Activated effector memory CD4-positive, alpha-beta T cell treated with anti-CD3 and anti-CD28 coated beads, Interleukin-2, amount 50 U/mL, for 16 hours (primary cell): Measurements from ENCODE around the gene ASGR1.
A peak's percentile ranks its signal among the peaks of the same experiment; 100 is the strongest.

Source experiments
- DNase-seq: peaks from one replicate; pipeline ENCODE4 v3.0.0-alpha.2; 2020

ASGR1 gene, protein sequence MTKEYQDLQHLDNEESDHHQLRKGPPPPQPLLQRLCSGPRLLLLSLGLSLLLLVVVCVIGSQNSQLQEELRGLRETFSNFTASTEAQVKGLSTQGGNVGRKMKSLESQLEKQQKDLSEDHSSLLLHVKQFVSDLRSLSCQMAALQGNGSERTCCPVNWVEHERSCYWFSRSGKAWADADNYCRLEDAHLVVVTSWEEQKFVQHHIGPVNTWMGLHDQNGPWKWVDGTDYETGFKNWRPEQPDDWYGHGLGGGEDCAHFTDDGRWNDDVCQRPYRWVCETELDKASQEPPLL

DNA sequence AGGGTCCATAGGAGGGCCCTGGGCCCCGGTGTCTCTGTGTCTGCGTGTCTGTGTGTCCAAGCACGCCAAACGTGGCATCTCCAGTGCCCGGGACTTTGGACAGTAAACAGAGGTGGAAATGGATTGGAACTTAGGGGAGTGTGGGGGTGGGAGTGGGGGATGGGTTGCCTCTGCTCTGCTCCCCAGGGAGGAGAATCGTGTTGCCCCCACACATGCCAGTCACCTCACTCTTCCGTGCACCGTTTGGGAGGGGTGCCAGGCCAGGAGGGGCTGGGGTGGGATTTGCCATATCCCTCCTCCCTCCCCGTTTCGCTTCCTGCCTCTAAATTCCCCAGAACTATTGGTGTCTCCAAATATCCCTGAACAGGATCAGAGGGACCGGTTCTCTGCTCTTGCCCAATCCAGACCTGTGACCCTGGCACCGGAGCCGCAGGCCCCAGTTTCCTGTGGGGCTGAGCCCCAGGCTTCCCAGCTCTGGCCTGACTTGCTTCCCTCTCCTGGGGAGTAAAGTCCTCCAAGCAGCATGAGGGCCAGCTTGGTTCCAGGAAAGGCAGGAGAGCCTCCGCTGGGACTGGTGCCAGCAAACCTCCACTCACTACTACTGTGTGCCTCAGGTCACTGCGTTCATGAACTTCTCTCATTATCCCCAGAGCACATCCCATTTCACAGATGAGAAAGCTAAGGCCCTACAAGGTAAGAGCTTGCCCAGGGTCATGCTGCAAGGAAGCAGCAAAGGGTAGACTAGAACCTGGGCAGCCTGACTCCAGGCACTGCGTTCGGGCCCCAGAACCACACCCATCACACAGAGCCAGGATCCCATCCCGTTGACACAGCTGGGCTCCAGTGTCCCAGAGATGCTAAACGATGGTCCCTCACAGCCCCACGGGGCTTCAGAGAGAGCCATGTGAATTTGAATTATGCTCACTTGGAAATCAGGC lies at the start of gene ASGR1:
TSS of gene ASGR1 (minus strand) at position 54 of the 938 bp plus-strand sequence. CDS start 807 bp downstream, outside the sequence.
- DNase-seq = peak; percentile 58

DNA sequence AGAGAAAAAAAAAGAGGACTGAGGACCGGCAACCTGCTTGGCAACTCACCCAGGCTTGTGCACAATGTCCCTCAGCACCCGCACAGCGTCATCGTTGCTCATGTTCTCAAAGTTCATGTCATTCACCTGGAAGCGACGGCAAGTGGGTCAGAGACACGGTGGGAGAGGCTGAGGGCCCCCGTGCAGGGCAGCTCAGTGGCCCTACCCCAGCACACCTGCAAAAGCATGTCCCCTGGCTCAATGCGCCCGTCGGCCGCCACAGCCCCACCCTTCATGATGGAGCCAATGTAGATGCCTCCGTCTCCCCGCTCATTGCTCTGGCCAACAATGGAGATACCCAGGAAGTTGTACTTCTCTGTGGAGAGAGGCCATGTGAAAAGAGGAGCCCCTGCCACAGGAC lies 49.8 kb upstream of the ASGR1 start:
- DNase-seq = no peak

DNA sequence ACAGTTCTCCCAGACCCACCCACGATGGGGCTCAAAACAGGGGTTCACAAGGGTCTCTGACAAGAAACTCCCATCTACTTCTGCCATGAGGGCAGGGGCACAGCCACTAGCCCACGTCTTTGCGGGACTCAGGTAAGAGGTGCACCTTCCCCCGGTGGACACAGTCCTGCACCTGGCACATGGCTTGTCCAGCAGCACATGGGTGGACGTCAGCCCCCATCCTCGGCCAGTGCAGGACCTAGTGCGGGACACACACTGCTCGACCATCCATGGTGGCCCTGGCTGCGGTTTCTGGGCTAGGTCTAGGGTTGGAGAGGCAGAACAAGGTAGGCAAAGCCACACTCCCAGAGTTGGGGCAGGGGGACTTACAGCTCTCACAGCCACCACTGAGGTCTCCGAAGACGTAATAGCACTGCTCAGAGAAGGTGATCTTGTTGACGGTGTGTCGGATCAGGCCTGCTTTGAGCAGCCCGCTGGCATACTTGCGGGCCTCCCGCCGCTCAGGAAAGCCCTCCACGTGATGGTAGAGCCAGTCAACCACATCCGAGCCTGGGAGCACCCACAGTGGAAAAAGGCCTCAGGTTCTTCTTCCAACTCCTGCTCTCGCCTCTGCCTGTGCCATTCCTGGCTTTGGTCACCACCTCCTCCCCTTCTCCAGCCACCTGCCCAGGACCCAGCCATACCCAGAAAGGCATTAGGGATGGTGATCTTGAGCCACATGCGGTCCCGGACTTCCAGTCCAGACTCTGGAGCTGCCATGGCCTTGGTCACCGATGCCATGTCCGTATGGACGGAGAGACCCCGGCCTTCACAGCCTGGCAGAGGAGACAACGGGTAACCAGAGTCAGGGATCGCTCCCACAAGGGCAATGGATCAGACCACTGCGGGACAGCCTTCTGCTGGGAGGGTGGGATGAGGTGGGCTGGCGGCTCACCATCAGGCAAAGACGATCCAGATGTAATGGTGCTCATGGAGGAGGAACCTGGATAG lies 47.8 kb upstream of the ASGR1 start:
- DNase-seq = no peak

DNA sequence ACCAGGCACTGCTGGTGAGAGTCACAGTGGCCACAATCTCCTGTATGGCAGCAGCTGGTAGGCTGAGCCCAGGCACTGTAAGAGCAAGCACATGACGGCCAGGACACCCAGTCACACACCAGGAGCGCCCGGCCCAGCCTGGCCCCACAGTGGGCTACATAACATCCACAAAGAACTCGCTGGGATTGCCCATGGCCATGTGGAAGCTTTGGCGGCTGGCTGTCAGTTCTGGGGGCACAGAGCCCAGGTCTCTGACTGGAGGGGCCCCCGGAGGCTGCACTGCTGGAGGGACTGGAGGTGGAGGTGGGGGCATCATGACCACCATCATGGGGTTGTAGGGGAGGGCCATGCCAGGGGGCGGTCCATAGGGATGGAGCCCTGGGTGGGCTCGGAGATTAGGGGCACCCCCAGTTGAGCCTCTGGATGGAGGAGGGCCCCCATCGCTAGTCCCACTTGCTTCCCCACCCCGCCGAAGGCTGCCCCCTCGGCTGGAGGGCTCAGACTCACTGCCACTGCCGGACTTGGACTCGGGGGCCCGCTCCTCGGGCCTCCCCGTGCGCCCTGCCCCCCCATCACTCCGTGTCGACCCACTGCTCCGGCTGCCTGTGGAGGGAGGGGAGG lies 46.7 kb upstream of the ASGR1 start:
- DNase-seq = no peak

DNA sequence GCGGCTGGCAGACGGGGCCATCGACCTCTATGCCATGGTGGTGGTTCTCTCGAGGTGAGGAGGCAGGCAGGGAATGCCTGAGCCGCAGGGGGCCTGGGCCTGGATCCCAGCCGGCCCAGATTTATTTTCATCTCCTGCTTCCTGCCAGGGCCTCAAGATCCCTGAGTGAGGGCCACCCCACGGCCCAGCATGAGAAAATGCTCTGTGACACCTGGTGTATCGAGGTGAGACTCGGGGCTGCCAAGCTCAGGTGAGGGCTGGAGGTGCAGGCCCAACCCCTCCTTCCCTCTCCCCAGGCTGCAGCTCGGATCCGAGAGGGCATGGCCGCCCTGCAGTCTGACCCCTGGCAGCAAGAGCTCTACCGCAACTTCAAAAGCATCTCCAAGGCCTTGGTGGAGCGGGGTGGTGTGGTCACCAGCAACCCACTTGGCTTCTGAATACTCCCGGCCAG lies 45.5 kb upstream of the ASGR1 start:
- no peak for DNase-seq

DNA sequence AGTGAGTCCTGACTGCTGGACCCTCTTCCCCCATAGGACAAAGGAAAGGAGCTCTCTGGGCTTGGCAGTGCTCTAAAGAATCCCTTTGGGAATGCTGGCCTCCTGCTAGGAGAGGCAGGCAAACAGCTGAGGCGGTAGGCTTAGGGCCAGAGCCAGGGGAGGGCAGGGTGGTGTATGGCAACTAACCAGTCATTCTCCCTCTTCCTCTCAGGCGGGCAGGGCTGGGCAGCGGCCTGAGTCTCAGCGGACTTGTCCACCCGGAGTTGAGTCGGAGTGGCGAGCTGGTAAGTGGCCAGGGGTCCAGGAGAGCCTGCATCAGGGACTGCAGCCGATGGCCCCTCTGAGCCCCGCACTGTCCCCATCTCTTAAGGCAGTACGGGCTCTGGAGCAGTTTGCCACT lies 44.9 kb upstream of the ASGR1 start:
- DNase-seq = no peak

DNA sequence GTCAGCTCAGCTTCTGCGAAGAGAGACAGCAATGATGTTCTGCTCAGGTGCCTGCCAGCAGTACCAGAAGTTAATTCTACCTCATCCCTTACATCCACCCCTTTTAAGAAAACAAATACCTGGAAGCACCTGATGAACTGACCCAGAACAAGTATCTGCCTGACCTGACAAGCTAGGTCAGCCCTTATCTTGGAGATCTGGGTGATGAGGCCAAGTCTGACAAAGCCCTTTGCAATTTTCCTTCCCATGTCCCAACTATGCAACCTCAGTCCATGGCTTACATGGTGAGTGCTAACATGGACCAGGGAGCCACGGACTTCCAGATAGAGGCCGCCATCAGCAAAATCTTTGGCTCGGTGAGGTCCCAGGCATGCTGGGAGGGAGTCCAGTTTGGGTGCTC lies 44.2 kb upstream of the ASGR1 start:
- DNase-seq = no peak

DNA sequence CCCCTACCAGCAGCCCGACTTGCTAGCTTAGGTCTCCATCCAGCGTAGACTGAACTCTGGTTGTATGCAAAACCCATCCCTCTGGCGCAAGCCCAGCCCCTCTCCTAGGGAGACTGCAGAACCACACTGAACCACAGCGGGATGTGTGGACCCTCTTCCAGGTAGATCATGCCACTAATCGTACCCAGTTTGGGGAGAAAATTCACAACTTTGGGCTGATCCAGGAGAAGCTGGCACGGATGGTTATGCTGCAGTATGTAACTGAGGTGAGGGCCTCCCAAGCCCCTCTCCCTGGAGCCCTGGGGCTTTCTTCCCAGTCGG lies 43.8 kb upstream of the ASGR1 start:
- DNase-seq = no peak

DNA sequence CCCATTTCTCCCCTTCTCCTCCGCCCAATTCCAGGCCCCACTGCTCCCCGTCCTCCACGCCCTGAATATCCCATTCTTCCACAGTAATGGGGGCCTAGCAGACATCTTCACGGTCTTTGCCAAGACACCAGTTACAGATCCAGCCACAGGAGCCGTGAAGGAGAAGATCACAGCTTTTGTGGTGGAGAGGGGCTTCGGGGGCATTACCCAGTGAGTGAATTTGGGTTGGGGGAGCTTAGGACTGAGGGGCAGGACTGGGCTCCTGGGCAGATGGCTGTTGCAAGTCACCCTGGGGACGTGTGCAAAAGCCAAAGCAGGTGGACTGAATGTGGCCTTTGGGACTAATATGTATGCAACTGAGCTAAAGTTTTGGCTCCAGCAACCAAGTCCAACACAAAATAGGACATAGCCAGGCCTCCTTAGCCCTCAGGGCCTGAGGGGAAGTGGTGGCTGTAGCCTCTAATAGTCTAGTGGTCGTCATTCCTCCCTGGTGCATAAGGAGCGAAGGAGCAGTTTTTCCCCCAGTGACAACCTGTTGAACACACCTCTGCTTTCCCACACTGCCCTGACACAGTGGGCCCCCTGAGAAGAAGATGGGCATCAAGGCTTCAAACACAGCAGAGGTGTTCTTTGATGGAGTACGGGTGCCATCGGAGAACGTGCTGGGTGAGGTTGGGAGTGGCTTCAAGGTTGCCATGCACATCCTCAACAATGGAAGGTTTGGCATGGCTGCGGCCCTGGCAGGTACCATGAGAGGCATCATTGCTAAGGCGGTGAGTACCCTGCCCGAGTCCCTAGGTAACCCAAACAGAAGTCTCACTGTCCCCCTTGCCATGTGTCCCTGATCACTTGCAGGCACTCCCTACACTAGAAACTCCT lies 43.2 kb upstream of the ASGR1 start:
- DNase-seq = no peak

DNA sequence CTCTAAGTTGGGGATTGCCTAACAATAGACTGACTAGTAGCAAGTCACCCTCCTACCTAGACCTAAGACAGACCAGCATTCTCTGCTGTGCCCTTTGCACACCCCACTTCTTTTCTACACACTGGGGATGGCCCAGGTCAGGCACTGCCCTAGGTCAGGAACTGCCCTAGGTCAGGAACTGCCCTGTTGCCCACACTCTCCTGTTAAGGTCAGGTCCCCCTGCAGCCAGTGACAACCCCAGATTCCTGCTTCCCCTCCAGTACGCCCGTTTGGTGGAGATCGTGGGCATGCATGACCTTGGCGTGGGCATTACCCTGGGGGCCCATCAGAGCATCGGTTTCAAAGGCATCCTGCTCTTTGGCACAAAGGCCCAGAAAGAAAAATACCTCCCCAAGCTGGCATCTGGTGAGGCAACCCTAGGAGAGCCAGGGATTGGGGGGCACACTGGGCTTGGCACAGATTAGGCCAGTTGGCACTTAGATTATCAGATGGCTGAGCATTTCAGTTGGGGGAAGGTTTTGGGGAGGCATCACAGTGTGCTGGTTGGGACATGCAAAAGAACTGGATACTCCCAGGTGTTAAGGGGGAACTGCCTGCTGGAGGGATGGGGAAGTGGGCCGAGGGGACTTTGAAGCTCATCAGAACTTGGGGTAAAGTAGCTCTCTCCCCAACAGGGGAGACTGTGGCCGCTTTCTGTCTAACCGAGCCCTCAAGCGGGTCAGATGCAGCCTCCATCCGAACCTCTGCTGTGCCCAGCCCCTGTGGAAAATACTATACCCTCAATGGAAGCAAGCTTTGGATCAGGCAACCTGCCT lies 42.3 kb upstream of the ASGR1 start:
- no peak for DNase-seq

DNA sequence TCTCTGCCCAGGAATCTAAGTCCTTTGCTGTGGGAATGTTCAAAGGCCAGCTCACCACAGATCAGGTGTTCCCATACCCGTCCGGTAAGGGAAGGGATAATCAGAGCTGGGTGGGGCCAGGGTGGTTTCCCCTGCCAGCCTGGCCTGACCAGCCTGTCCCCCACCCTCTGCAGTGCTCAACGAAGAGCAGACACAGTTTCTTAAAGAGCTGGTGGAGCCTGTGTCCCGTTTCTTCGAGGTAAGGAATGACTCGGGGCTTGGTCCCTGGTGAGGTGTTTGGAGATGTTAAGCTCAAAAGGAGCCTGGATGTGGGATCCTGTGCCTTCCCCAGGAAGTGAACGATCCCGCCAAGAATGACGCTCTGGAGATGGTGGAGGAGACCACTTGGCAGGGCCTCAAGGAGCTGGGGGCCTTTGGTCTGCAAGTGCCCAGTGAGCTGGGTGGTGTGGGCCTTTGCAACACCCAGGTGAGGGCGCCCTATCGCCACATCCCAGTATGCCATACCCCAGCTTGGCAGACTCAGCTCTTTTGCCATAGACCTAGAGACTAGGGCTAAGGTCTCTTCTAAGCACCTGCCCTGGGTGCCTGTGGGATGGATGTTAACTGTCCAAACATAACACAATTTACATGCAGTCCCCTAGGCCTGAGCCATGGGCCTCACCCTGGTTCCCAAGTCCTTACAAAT lies 41.6 kb upstream of the ASGR1 start:
- DNase-seq = peak; percentile 86

DNA sequence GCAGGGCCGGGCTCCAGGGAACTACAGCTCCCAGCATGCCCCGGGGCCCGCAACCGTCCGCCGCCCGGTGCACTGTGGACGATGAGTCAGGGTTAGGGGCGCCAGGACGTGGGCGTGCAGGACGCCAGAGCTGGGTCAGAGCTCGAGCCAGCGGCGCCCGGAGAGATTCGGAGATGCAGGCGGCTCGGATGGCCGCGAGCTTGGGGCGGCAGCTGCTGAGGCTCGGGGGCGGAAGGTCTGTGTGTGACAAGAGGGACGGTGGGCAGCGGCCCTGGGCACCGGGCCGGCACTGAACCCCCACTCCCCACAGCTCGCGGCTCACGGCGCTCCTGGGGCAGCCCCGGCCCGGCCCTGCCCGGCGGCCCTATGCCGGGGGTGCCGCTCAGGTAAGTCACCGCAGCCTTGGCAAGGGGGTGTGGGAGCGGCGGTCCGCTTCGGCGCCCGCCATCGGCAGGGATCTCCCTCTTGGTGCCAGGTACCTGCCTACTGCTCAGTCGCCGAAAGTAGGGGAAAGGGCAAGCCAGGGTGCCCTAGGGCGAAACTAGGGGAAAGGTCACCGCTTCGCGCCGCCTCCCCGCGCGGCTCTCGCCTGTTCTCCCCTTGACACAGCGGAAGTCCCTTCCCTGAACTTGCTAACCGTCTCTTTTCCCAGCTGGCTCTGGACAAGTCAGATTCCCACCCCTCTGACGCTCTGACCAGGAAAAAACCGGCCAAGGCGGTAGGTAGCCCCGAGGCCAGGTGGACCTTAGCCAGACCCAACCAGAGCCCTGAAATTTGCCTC lies 40.8 kb upstream of the ASGR1 start, which contains the start of the genes ACADVL and DLG4:
TSS of gene ACADVL (plus strand) at position 127 of the 781 bp plus-strand sequence. CDS start at position 174, 47 bp downstream.
TSS of gene DLG4 (minus strand) at position 25 of the 781 bp plus-strand sequence.
- peak; percentile 91 for DNase-seq

DNA sequence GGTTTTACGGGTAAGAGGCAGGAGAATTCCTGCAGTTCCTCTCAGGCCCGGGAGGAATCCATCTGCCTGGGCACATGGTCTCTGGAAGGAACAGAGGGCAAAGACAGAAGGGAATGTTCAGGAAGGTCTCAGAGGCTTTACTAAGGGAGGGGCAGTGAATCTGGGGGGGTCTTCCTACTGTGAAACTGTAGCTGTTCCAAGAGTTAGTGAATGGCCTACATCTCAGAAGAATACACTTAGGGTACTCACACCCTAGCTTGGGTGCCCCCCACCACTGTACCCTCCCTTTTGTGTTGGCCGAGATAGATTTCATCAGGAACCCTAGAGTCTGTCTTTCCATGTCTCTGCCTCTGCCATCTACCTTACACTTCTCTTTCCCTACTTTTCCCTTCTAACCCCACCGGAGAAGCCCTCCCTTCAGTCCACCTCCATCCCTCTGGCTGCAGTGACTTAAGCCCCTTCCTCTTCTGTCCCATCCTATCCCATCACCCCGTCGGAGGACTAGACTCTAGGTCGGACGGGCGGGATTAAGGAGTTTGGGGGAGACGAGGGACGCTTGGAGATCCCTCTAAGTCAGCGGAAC lies 40.1 kb upstream of the ASGR1 start:
- DNase-seq = no peak

DNA sequence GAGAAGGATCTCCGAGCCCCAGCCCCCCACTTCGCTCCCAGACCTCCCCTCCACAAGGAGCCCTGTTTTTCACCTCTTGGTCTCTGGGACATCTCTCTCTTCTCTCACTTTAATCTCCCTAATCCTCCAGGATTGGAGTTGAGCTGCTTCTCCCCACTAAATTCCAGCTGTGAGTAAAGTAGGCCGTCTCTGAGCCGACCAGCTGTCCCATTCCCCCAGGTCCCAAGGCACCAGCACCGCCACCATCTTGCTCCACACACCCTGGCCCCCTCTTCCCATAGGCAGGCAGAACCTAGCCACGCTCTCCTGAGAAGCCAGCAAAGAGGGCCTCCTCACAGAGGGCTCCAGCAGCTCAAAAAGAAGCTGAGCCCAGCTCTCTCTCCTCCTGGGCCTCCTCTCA lies 39.6 kb upstream of the ASGR1 start:
- no peak for DNase-seq

DNA sequence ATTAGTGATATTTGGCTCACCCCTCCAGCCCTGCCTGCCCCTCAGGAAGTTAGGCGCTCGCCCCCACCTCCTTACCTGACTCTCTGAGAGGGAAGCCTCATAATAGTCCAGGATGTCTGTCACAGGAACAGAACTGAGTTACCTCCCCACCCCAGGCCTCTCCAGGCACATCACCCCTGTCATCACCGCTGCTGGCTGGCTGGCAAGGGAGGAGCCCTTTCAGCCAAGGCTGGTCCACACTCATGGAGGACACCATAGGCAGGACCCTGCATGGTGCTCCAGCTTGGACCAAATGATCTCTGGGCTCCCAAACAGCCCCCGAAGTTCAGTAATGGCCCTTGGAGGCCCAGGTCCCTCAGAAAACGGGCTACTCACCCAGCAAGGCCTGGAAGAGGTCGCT lies 39.0 kb upstream of the ASGR1 start:
- DNase-seq = no peak

DNA sequence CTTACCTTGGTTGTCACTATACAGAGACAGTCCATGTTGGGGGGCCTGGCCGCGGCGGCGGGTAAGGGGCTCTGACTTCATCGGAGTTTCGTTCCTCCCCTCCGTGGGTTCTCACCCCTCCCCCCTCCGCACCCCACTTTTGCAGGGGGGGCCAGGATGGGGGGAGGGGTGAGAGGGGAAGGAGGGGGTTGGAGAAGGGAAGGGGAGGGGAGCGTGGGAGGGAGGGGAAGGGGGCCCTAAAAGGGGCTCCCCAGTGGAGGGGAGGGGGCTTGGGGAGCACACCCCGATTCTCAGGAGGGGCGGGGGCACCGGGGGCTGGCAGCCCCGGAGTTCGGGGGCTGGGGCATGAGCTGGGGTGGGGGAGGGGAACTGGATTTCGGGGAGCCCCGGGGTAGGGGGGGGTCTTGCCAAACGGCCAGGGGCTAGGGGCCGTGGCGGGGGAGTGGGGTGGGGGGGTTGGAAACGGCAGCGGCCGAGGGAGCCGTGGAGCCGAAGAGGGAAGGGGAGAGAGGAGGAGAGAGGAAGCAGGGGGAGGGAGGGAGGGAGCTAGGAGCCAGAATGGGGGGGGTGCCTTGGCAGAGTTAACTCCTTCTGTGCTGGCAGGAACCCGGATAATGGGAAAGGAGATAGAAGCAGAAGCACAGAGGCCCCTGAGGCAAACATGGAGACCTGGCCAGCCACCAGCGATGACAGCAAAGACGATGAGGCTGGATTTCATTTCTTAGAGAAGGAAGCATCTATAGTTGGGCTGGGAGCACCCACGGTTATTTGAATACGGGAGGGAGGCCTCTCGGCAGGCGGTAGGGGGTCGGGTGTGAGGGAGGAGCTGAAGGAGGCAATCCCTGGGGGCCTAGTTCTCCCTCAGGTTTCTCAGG lies 38.2 kb upstream of the ASGR1 start:
- no peak for DNase-seq
